Right lobe of liver (tissue), 4 donors: ENCODE data around the gene SLC7A5.

Source experiments
- POLR2A ChIP-seq: fragments of 450-650 bp; IDR thresholded peaks from one replicate; pipeline ENCODE4 v1.6.1; 2017; ENCODE audit warnings: antibody characterized with exemption, mild to moderate bottlenecking
- TF ChIP-seq, protein P1 (sequence below), 4 donors: fragments of 200-600 bp in 3 of 4; fragments of 450-650 bp in 1 of 4; IDR thresholded peaks; one replicate each; pipeline versions ENCODE4 v1.5.1 to v1.8.0; 2016 to 2022; ENCODE audit warnings: antibody characterized with exemption in 4 of 4, mild to moderate bottlenecking in 2 of 4
- donor health status: DM: no; HTN: no; CAD: no.
- donor health status: DM: no; HTN: no; CAD: no.
- donor health status: DM: no; HTN: yes; CAD: no.

DNA sequence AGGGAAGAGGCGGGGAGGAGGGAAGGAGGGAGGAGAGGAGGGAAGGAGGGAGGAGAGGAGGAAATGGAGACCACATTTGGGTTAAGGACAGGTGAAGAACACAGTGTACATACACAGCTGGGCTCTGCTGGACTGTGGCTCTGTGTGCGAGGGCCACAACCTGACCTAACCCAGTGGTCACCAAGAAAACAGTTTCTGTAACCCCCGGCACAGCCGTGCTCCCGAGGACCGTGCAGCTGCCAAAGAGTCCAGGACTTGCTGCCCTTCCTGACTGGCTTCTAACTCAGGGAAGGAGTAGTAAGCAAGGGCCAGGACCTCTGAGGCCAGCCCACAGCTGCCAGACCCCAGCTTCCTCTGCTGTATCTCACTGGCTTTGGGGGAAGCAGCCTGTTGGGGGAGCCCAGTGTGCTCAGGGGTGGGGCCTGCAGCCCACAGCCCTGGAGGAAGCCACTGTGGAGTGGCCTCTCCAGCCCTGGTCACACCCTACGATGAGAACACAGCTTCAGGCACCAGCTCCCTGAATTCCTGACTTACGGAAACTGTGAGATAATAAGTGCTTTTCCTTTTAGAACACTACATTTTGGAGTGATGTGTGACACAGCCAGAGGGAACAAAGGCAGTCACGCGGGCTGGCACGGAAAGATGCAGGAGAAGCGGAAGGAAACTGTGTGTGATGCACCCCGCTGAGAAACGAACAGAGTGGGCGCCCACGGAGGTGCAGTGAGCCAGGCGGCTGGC, 32.3 kb downstream of the SLC7A5 start:
- TF ChIP-seq, protein P1, sequence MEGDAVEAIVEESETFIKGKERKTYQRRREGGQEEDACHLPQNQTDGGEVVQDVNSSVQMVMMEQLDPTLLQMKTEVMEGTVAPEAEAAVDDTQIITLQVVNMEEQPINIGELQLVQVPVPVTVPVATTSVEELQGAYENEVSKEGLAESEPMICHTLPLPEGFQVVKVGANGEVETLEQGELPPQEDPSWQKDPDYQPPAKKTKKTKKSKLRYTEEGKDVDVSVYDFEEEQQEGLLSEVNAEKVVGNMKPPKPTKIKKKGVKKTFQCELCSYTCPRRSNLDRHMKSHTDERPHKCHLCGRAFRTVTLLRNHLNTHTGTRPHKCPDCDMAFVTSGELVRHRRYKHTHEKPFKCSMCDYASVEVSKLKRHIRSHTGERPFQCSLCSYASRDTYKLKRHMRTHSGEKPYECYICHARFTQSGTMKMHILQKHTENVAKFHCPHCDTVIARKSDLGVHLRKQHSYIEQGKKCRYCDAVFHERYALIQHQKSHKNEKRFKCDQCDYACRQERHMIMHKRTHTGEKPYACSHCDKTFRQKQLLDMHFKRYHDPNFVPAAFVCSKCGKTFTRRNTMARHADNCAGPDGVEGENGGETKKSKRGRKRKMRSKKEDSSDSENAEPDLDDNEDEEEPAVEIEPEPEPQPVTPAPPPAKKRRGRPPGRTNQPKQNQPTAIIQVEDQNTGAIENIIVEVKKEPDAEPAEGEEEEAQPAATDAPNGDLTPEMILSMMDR (IDR thresholded peaks at IDR 0.05) = no peak
- TF ChIP-seq POLR2A = peak; percentile 17
